GM12891 (cell line): ENCODE measurements around the gene IL17F.

Source experiments
- POLR2A ChIP-seq: IDR thresholded peaks from 2 replicates; pipeline ENCODE4 v1.6.1; 2011; ENCODE audit warnings: low read depth, low read length, control low read depth
- POLR2AphosphoS5 ChIP-seq: IDR thresholded peaks from 2 replicates; pipeline ENCODE4 v1.6.1; 2011; ENCODE audit warnings: low read depth, low read length, control low read depth
- SPI1 ChIP-seq: IDR thresholded peaks from 2 replicates; pipeline ENCODE4 v1.6.1; 2011; ENCODE audit warnings: low read depth, low read length, control low read depth
- TAF1 ChIP-seq: IDR thresholded peaks from 2 replicates; pipeline ENCODE4 v1.6.1; 2011; ENCODE audit warnings: low read depth, low read length, control low read depth

DNA sequence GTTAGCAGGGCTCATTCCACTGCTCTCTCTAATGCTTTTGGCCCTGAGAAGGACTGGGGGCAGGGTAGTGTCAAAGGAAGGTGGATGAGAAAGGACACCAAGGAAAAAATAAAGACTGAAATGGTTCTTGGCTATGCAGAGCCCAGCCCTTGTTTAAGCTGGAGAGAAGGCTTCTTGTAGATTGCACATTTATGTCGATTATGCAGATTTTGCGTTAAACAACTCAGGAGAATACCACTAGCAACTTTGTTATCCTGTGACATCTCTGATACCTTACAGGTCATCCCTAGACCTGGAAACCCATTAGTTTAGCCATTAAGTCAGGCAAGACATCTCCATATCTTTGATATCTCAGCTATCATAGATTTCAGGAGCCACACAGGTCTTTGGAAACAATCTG is 11.1 kb upstream of the IL17F start:
- TF ChIP-seq SPI1: no peak
- TF ChIP-seq POLR2AphosphoS5: no peak
- no peak for TF ChIP-seq TAF1
- TF ChIP-seq POLR2A: no peak
